ENCODE measurements around the gene CAPZB. TPM values are rescaled to one million over a fixed set of nuclear protein-coding genes. Genes with fewer than 3 reads are reported as not detected.

CAPZB gene
- polyA plus RNA-seq, 1 of the 3 experiments (the other 2 are of a cell fraction): 122 TPM

- Histone ChIP-seq H3K9ac (no peak overlapping the region), H4K20me1 (ENCODE audit: insufficient read depth) (no peaks in the 10 kb centered on the region), H3K27me3 (ENCODE audit: insufficient read depth) (no peaks in the 10 kb centered on the region), H3K4me1 (ENCODE audit: control insufficient read depth in 1 of 2, insufficient read depth in 2 of 2, low read depth in 1 of 2, low read length in 1 of 2) (peaks cover 0 to 10% of the 10 kb centered on the region in 2 experiments; a peak in 1 of 4 replicates), H3K36me3 (replicated peaks in 1 of 2; ENCODE audit: control insufficient read depth in 1 of 2, insufficient read depth in 2 of 2, low read length in 1 of 2) (no peaks in the 10 kb centered on the region), H3K79me2 (ENCODE audit: insufficient read depth) (no peaks in the 10 kb centered on the region), H3K27ac (ENCODE audit: low read depth in 2 of 2, low read length in 1 of 2) (no peak overlapping the region), H3K9me3 (no peaks in the 10 kb centered on the region), H2AFZ (ENCODE audit: low read depth) (no peak overlapping the region), H3K4me3 (ENCODE audit: low read depth in 2 of 2, low read length in 1 of 2) (no peak overlapping the region), H3K9me2 (no peaks in the 10 kb centered on the region), H3F3A (replicated peaks; ENCODE audit: insufficient read depth) (peaks cover 3% of the 10 kb centered on the region), H3K4me2 (no peak overlapping the region)
- TF ChIP-seq IRF3 (IDR thresholded peaks at IDR 0.05; ENCODE audit: low read depth, low read length): no peak
- TF ChIP-seq TEAD4 (IDR thresholded peaks at IDR 0.05; ENCODE audit: borderline replicate concordance, insufficient read depth): no peak
- TF ChIP-seq MXI1 (IDR thresholded peaks at IDR 0.05; ENCODE audit: low read depth, low read length): no peak
- no peak for TF ChIP-seq RFX5 (IDR thresholded peaks at IDR 0.05; ENCODE audit: low read length)
- no peak for TF ChIP-seq GATA2 (CRISPR knock-in tag; IDR thresholded peaks at IDR 0.05)
- no peak for DNase-seq
- POLR2A ChIA-PET: no interaction called here
- CTCF ChIA-PET: interaction anchor here (0.7 to 2.5 kb wide), 4 partner anchors 11 to 327 kb away, joined by 3 to 8 read pairs (median 4); no protein-coding TSS in a partner anchor
- WGBS (ENCODE audit: low lambda C conversion rate): 97% methylated on average over 9 of the region's 12 CpGs
Observed at GRCh38 chr1:19332832-19333231, 152.5 kb downstream of the CAPZB start.

GRCh38 chr1:19331262-19331878 is 154.0 kb downstream of the CAPZB start:
- Histone ChIP-seq H3K9ac (no peak overlapping the region), H3K4me1 (ENCODE audit: control insufficient read depth in 1 of 2, insufficient read depth in 2 of 2, low read depth in 1 of 2, low read length in 1 of 2) (peaks cover 0 to 4% of the 10 kb centered on the region in 2 experiments; a peak in 1 of 4 replicates), H3K9me2 (no peaks in the 10 kb centered on the region), H2AFZ (ENCODE audit: low read depth) (no peak overlapping the region), H3K79me2 (ENCODE audit: insufficient read depth) (no peaks in the 10 kb centered on the region), H3K4me2 (no peak overlapping the region), H3K27me3 (ENCODE audit: insufficient read depth) (no peaks in the 10 kb centered on the region), H3K27ac (ENCODE audit: low read depth in 2 of 2, low read length in 1 of 2) (no peak overlapping the region), H3F3A (replicated peaks; ENCODE audit: insufficient read depth) (no peaks in the 10 kb centered on the region), H3K9me3 (no peaks in the 10 kb centered on the region), H3K4me3 (ENCODE audit: low read depth in 2 of 2, low read length in 1 of 2) (no peak overlapping the region), H3K36me3 (replicated peaks in 1 of 2; ENCODE audit: control insufficient read depth in 1 of 2, insufficient read depth in 2 of 2, low read length in 1 of 2) (peaks cover 0 to 2% of the 10 kb centered on the region in 2 experiments), H4K20me1 (ENCODE audit: insufficient read depth) (no peaks in the 10 kb centered on the region)
- 96% methylated on average over 9 of the region's 13 CpGs for WGBS (ENCODE audit: low lambda C conversion rate)
- ChIA-PET POLR2A (no interaction called here), CTCF (interaction anchor here (1.3 to 3.3 kb wide), 5 partner anchors 10 to 330 kb away, joined by 6 to 14 read pairs (median 10); no protein-coding TSS in a partner anchor)
- DNase-seq: no peak
- TF ChIP-seq CTCF (IDR thresholded peaks at IDR 0.05) (no peak), FOXM1 (IDR thresholded peaks at IDR 0.05; ENCODE audit: low read depth) (no peak), SIN3A (IDR thresholded peaks at IDR 0.05; ENCODE audit: borderline replicate concordance, low read depth, low read length) (no peak), USF2 (IDR thresholded peaks at IDR 0.05; ENCODE audit: borderline replicate concordance, low read depth, low read length) (no peak), ELF1 (IDR thresholded peaks at IDR 0.05) (no peak), RFX5 (IDR thresholded peaks at IDR 0.05; ENCODE audit: low read length) (no peak), NRF1 (IDR thresholded peaks at IDR 0.05; ENCODE audit: low read depth, low read length) (no peak), REST (IDR thresholded peaks at IDR 0.05; ENCODE audit: low read depth, low read length) (no peak), USF1 (IDR thresholded peaks at IDR 0.05; ENCODE audit: borderline replicate concordance, low read depth) (no peak), TAF1 (IDR thresholded peaks at IDR 0.05; ENCODE audit: borderline replicate concordance, low read depth, low read length) (no peak), EZH2phosphoT487 (IDR thresholded peaks at IDR 0.05; ENCODE audit: borderline replicate concordance, low read depth) (no peak), FOXJ3 (CRISPR knock-in tag; IDR thresholded peaks at IDR 0.05) (no peak), RXRA (IDR thresholded peaks at IDR 0.05; ENCODE audit: borderline replicate concordance, low read depth) (no peak)

Measured in SK-N-SH (cell line).